OCI-LY3 (cell line): ENCODE results near the gene ADGRL1.

Experiments used
- H2AFZ ChIP-seq: fragments of 200-600, 300-600 bp; shearing (Covaris generic); 2 replicates; pipeline ENCODE4 v1.6.0; 2014; ENCODE audit warnings: antibody characterized with exemption, low read depth, low read length
- H3K27ac ChIP-seq: fragments of 200-600, 300-600 bp; sonication (generic); 2 replicates; pipeline ENCODE4 v1.5.1; 2014; ENCODE audit warnings: mild to moderate bottlenecking, low read length, moderate library complexity, mixed read lengths
- H3K27me3 ChIP-seq: fragments of 200-600, 300-600 bp; sonication (generic); 2 replicates; pipeline ENCODE4 v1.6.1; 2014; ENCODE audit warnings: low read depth, low read length, mixed read lengths
- H3K36me3 ChIP-seq: fragments of 200-600, 300-600 bp; sonication (generic); replicated peaks from 2 replicates; pipeline ENCODE3; 2014; ENCODE audit warnings: low read depth, low read length, mixed read lengths
- H3K4me1 ChIP-seq: fragments of 300-600, 200-600 bp; sonication (generic); 2 replicates; pipeline ENCODE4 v1.6.1; 2014; ENCODE audit warnings: low read length, mixed read lengths
- H3K4me2 ChIP-seq: fragments of 200-600, 300-600 bp; sonication (generic); 2 replicates; pipeline ENCODE4 v1.6.1; 2014; ENCODE audit warnings: low read length, mixed read lengths
- H3K4me3 ChIP-seq: fragments of 300-600, 200-600 bp; sonication (generic); 2 replicates; pipeline ENCODE4 v1.5.1; 2014; ENCODE audit warnings: antibody characterized with exemption, mild to moderate bottlenecking, low read length, moderate library complexity
- H3K79me2 ChIP-seq: fragments of 300-600, 200-600 bp; shearing (Covaris generic); 2 replicates; pipeline ENCODE4 v1.6.1; 2014; ENCODE audit warnings: mild to moderate bottlenecking, low read length, mixed read lengths
- H3K9ac ChIP-seq: fragments of 300-600, 200-600 bp; shearing (Covaris generic); 2 replicates; pipeline ENCODE4 v1.6.0; 2014; ENCODE audit warnings: mild to moderate bottlenecking, low read length, moderate library complexity
- H3K9me3 ChIP-seq: fragments of 200-600, 300-600 bp; shearing (Covaris generic); 2 replicates; pipeline ENCODE4 v1.6.1; 2014; ENCODE audit warnings: low read length, mixed read lengths; ENCODE audit not compliant: insufficient read depth
- H4K20me1 ChIP-seq: fragments of 200-600, 300-600 bp; sonication (generic); 2 replicates; pipeline ENCODE4 v1.6.1; 2016; ENCODE audit warnings: low read length, mixed read lengths; ENCODE audit not compliant: insufficient read depth
- CTCF ChIP-seq: fragments of 200-600, 300-600 bp; sonication (generic); IDR thresholded peaks from 2 replicates; pipeline ENCODE4 v1.5.1; 2014; ENCODE audit warnings: antibody characterized with exemption, low read length, low read depth
- EZH2phosphoT487 ChIP-seq: fragments of 200-600 bp; shearing (Covaris generic); IDR thresholded peaks from 2 replicates; pipeline ENCODE4 v1.6.1; 2018; ENCODE audit warnings: antibody characterized with exemption, mixed run types, low read depth

Gene ADGRL1

GRCh38 chr19:14105680-14106079, 100.3 kb downstream of the ADGRL1 start:
- Histone ChIP-seq H3K27me3 (no peaks in the 10 kb centered on the region), H3K4me1 (no peaks in the 10 kb centered on the region), H3K4me2 (no peak overlapping the region), H3K9ac (no peak overlapping the region), H4K20me1 (no peaks in the 10 kb centered on the region), H3K36me3 (peaks cover 9% of the 10 kb centered on the region), H3K9me3 (no peaks in the 10 kb centered on the region), H2AFZ (no peak overlapping the region), H3K27ac (no peak overlapping the region), H3K79me2 (no peaks in the 10 kb centered on the region), H3K4me3 (no peak overlapping the region)
- TF ChIP-seq CTCF (no peak), EZH2phosphoT487 (no peak)

GRCh38 chr19:14103310-14103709, 102.7 kb downstream of the ADGRL1 start:
- H3K79me2 ChIP-seq, result no peaks in the 10 kb centered on the region
- no peak overlapping the region for H3K9ac ChIP-seq

GRCh38 chr19:14102756-14103155, 103.2 kb downstream of the ADGRL1 start:
- H3K4me1 ChIP-seq, result no peaks in the 10 kb centered on the region
- no peaks in the 10 kb centered on the region for H3K79me2 ChIP-seq
- H2AFZ ChIP-seq, result no peak overlapping the region
- peaks cover 12% of the 10 kb centered on the region for H3K36me3 ChIP-seq
- H3K4me2 ChIP-seq, result no peak overlapping the region
- TF ChIP-seq CTCF, result no peak
- H3K9me3 ChIP-seq, result no peaks in the 10 kb centered on the region
- H3K9ac ChIP-seq, result no peak overlapping the region
- H3K4me3 ChIP-seq, result no peak overlapping the region
- H3K27ac ChIP-seq, result no peak overlapping the region
- H4K20me1 ChIP-seq, result no peaks in the 10 kb centered on the region
- H3K27me3 ChIP-seq, result no peaks in the 10 kb centered on the region

More at GRCh38 chr19:14103310-14103709, 102.7 kb downstream of the ADGRL1 start:
- Histone ChIP-seq H4K20me1 (no peaks in the 10 kb centered on the region), H3K4me2 (no peak overlapping the region), H3K36me3 (peaks cover 12% of the 10 kb centered on the region), H3K27me3 (no peaks in the 10 kb centered on the region), H2AFZ (no peak overlapping the region), H3K4me3 (no peak overlapping the region), H3K9me3 (no peaks in the 10 kb centered on the region), H3K27ac (no peak overlapping the region), H3K4me1 (no peaks in the 10 kb centered on the region)
- TF ChIP-seq EZH2phosphoT487, result no peak
- no peak for TF ChIP-seq CTCF

GRCh38 chr19:14102102-14102696, 103.8 kb downstream of the ADGRL1 start:
- H3K9me3 ChIP-seq, result no peaks in the 10 kb centered on the region
- no peak overlapping the region for H3K9ac ChIP-seq
- H3K79me2 ChIP-seq, result no peaks in the 10 kb centered on the region
- H3K4me2 ChIP-seq, result no peak overlapping the region
- TF ChIP-seq CTCF (no peak), EZH2phosphoT487 (no peak)
- H3K36me3 ChIP-seq, result peaks cover 12% of the 10 kb centered on the region
- no peak overlapping the region for H3K4me3 ChIP-seq
- no peaks in the 10 kb centered on the region for H3K4me1 ChIP-seq
- H3K27ac ChIP-seq, result no peak overlapping the region
- H2AFZ ChIP-seq, result no peak overlapping the region
- H4K20me1 ChIP-seq, result no peaks in the 10 kb centered on the region
- no peaks in the 10 kb centered on the region for H3K27me3 ChIP-seq
